Activated T-cell treated with anti-CD3 and anti-CD28 coated beads for 4 hours (primary cell): ENCODE data around the gene CAMK1D.

Experiments
- DNase-seq: peaks from one replicate; pipeline ENCODE4 v3.0.0-alpha.2; 2020

CAMK1D gene

DNA sequence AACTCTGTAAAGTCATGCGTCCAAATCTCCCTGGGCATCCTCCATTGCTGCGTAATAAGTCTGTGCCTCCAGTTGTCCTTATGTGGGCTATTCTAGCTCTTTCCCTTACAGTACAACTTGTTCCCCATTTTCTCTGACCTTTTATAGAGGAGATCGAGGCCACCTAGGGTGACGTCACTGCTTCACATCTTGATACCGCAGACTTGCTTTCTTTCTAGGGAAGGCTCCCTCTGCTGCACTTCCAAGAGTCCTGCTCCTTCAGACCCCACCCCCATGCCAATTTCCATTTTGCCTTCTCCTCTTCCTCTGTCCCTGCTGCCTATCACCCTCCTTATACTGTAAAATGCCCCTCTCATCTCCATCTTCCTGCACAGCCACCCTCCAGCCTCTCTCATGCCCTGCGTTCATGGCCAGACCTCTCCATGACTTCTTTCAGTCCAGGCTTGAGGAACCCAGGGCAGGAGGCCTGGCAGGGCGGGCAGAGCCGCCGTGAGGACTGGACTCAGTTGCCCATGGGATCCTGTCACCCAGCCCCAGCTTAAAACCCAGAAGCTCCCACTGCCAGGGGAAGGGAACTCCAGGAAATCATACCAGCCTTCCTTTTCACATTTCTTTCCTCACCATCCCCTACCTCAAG is 57.5 kb downstream of the CAMK1D start:
- DNase-seq = no peak

DNA sequence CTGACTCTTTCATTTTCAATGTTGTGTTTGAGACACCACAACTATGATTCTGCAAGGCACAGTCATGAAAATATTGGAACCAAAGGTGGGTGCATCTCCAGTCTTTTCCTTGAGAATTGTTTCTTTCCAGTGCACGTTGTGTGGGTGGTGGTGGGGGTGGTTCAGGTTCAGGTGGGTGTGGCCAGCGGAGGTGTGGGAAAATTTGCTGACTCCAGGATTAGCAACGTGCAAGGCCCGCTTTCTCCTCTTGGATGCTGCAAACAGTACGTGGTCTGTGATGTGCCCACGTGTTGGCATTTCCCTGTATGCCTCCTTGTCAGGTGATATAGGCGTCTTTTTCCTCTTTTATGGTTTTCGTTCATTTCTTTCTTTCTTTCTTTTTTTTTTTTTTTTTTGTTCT is 59.1 kb downstream of the CAMK1D start:
- no peak for DNase-seq

DNA sequence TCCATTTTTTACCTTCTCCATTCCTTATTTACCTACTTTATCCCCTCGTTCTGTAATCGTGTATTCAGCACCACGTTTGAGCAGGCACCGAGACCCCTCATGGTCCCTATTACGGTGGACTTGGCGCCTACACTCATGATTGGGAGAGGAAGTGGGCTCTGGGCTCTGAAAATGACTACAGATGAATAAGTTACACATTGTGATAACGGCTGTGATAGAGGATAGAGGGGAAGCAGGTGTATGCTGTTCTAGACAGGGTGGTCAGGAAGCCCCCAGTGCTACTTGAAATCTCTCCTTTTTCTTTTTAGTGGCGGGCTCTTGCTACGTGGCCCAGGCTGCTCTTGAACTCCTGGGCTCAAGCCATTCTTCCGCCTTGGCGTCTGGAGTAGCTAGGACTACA is 59.8 kb downstream of the CAMK1D start:
- DNase-seq = no peak

DNA sequence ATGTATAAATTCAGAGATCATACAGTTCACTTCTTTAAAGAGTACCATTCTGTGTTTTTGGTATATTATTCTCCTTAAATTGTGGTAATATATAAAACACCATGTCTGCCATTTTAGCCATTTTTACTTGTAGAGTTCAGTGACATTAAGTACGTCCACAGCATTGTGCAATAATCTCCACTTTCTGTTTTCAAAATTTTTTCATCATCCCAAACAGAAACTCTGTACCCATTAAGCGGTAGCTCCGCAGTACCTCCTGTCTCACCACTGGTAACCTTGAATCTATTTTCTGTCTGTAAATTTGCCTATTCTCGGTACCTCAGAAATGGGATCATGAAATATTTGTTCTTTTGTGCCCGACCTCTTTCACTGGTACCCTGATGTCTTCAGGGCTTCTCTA is 60.3 kb downstream of the CAMK1D start:
- no peak for DNase-seq

DNA sequence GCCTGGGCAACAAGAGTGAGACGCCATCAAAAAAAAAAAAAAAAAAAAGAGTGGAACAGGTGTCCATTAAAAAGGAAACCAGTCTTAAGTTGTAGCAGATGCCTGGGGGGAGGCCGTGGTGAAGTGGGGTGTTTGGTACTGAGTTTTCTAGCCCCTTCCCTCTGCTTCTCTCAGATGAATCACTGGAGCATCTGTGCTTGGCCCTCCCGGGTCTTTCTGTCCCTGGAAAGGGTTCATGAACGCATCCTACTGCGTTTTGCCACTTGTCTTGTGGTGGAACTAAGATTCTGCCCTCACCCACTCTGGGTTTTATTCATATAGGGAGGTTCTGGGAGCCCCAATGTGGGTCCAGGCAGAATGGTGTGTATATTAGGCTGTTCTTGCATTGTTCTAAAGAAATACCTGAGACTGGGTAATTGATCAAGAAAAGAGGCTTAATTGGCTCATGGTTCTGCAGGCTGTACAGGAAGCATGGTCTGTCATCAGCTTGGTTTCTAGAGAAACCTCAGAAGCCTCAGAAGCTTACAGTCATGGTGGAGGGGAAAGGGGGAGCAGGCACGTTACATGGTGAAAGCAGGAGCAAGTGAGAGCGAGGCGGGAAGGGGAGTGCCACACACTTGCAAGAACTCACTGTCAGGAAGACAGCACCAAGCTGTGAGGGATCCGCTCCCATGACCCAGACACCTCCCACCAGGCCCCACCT is 63.5 kb downstream of the CAMK1D start:
- DNase-seq = no peak

DNA sequence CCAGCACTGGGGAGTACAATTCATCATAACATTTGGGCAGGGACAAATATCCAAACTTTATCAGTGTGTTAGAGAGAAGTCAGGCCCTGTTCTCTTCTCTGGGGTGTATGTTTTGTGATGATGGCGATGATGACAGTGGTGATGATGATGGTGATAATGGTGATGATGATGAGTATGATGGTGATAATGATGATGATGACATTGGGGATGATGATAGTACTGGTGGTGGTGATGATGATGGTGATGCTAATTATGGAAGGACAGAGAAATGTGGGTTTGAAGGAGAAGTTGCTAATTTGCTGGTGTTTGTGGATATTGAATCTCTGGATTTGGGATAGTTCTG is 64.0 kb downstream of the CAMK1D start:
- DNase-seq = no peak

DNA sequence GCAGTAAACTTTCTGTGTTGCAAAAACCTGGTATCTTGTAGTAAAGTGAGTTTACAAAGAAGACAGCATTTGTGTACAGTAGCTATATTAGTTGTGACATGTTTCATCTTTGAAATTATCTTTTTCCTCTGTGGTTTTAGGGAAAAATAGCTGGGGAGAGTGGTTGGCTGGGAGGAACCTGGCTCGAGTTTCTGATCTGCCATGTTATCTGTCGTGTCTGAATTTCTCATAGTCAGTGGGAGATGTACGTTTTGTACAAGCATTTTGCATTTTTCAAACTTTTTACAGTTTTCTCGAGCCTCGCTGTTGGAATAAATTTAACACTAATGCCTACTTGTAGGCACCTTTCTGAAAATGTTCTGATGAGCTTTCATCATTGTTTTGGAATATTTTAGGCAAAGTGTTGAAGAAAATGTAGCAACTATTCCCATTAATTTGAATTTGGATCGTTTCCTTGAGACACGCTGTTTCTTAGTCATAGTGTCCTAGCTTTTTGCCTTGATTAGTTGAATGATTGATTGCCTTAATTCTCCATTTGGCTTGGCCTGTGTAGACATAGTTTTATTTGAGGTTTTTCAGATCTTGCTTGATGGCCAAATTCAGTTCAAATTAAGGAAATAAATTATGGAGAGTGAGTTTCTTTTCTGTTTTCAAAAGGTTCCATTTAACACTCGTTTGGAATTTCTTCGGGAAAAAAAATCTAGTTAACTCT is 65.1 kb downstream of the CAMK1D start:
- DNase-seq = no peak

DNA sequence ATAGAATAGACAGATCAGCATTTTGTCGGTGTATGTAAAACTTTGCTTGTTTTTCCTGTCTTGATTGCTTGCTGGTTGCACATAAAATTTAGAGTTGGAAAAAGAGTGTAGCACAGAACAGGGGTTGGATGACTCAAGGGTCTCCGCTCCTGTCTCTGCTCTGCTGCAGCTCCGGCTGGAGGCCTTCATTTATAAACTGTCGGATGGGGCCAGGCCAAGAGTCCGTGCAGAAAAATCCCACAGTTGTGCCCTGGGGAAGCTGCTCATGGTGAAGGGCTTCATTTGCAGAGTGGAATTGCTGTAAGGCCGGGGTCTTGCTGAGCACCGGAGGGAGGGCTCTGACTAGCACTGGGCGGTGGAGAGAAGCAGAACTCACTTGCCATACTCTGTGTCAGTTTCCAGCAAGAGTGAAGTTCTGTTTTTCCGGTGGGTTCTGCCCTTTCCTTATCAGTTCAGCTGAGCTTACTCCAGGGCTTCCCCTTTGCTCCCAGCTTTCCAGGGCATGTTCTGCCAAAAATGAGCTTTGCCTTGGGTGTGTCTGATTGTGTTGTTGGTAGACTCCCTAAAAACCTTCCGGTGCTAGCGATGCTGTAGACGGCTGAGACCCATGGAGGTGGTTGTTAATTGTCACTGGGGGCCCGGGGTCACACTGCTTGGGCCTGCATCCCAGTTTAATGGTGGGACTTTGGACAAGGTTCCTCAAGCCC is 67.2 kb downstream of the CAMK1D start:
- no peak for DNase-seq

DNA sequence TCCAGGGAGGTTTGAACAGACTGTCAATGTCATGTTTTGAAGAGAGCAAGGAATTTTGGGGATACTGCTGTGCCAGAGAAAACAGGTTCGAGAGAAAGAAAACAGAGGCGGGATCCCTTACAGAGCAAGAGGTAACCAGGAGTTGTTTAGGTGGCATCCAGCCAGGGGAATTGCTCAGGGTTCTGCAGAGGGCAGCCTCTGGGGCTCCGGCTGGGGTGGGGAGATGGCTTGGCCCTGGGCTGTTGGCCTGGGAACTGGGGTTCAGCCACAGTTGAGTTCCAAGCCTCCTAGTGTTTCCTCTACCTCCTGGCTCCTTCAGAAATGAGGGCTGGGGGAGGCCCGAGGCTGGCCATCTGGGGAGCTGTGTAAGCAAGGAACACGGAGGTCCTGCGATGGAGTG is 68.0 kb downstream of the CAMK1D start:
- no peak for DNase-seq

DNA sequence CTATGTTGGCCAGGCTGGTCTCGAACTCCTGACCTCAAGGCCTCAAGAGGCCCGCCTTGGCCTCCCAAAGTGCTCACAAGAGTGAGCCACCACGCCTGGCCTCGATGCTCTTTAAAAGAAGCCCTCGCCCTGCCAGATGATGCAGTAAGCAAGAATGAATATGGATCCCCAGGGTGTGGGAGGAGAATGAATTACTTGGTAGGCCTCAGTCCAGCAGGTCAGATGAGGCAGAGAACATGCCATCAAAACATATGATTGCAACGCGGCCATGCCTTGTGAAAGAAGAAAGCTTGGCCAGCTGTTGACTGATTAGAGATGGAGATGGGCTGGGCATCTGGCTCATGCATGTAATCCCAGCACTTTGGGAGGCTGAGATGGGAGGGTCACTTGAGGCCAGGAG is 68.7 kb downstream of the CAMK1D start:
- DNase-seq = no peak

DNA sequence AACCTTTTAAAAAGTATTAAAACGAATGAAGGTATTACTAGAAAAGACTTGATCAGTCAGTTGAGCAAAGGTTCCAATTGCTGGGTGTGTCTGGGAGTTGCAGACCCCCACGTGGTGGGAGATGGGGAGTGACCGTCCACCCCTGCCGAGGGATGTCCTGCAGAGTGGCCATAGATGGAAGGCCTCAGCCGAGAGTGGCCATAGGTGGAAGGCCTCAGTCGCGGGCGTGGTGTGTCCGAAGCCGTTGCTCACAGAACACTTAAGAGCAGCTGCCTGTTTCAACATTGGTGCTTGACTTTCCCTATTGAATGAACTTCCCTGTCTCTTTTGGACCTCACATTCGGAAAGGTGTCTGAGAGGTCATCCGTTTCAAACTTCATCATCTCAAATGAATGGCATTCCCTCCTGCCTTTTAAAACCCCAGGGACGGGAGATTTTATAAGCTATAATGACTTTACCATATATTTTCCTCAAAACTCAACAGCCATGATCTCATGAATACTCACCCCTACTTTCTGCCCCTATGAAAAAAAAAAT is 69.4 kb downstream of the CAMK1D start:
- no peak for DNase-seq

DNA sequence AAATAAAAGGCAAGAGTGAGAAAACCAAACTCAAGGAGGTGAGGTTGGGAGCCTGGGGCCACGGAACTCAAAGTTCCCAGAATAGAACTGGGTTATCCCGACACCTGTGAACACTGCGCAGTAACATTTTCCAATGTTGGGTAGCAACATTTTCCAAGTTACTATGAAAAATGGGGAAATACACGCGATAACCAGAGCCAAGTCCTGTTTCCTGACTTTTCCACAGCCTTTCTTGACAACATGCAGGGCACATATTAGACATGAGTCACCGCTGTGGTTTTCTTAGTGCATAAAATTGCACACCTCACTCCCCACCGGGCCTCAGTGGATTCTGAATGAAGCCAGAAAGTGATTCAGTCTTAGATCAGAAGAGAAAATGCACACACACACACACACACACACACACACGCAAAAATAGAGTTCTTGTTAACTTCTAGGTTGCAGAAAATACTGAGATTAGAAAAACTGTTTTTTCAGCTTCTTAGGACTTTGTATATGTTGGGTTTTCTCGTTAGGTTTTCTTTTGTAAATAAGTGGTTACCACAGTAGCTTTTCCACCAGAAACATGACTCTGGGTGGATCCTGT is 70.0 kb downstream of the CAMK1D start:
- peak; percentile 40 for DNase-seq

DNA sequence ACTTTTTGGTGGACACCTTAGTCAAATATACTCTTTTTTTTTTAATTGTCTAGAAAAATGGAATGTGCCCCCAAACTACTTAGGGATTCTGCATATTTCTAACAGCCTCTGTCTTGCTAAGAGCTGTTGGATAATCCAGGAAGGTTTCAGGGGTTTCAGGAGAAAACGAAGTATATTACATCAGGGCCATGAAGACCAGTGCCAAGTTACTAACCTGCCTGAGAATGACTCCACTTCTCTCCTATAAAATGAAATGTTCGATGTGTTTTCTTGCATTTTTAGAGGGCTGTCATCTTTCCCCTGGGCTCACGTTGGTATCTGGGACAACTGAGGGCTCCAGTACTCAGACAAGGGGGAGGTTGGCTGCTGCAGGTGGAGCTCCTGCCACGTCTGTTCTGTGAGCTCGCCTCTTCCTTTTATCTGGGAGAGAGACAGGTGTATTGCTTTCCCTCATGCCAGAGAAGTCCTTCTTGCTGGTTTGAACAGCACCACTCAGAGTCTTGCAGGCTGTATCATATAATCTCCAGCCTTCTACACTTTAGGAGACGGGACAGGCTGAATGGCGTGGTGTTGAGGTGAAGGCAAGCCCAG is 71.3 kb downstream of the CAMK1D start:
- DNase-seq = no peak

DNA sequence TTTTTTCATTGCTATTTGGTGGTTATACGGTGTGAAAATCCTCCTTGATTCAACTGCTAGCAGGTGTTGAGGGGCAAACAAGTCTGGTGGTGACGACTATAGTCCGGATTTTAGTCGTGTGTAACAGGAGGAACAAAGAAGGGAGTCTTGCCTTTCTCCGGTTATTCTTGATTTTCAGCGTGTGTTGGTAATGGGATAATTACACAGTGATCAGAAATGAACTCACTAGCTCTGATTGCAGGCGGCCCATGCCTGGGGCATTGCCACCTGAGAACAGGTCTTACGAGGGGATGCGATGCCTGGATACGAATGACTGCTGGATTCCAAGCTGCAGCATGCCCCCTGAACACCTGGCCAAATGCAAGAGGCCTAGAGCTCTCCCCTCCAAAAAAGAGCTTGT is 72.8 kb downstream of the CAMK1D start:
- DNase-seq = no peak

DNA sequence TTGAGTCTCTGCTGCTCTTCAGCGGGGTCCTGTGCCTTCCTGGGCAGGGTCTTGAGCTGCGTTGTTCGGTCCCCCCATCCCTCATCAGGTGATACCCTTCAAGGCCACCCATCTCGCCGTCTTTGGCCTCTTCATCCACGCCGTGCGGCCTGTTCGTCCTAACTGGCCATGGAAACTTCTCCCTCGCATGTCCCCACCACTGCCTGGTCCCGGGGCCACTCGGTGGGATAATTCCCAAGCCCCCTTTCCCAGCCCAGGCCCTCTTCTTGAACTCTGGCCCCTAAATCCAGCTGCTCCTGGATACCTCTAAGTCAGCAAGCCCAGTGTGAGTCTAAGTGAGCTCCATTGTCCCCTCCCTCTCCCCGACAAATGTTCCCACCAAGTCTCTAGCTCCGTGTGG is 74.5 kb downstream of the CAMK1D start:
- no peak for DNase-seq

DNA sequence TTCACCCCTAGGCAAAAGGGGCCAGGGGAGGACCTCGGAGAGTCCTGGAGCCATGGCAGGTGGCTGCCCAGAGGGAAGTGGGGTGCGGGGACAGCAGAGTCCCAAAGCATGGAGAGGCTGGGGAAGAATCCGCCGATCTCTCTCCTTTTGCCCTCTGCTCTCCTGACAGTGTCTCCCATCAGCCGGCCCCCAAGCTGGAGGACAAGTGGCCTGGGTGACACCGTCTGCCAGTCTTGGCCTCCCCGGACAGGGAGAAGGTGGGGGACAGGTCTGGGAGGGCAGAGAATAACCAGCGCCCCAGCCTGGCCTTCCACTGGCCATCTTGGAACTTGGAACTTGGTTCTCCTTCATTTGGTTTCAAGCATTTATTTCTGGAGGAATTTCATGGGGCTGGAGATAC is 77.9 kb downstream of the CAMK1D start:
- no peak for DNase-seq

DNA sequence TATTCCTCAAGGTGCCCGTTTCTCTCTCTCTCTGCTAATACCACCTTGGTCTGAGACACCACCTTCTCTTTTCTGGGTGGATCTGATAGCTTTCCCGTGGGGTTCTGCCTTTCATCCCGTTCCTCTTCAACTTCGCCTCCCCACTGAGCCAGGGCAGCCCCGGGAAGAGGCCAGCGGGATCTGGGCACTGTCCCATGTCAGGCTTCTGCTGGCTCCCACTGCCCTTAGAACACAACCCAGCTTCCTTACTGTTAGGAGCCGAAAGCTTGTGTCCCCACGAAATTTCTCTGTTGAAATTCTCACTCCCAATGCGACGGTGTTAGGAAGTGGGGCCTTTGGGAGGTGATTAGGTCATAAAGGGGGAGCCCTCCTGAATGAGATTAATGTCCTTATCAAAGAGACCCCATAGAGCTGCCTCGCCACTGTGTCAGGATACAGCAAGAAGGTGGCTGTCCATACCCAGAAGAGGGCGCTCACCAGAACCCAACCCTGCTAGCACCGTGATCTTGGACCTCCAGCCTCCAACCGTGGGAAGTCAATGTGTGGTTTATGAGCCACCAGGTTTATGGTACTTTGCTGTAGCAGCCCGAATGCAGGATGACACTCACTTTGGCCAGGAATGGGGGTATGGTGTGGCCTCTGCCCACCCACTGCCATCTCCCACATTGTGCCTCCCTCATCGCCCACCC is 79.2 kb downstream of the CAMK1D start:
- no peak for DNase-seq

DNA sequence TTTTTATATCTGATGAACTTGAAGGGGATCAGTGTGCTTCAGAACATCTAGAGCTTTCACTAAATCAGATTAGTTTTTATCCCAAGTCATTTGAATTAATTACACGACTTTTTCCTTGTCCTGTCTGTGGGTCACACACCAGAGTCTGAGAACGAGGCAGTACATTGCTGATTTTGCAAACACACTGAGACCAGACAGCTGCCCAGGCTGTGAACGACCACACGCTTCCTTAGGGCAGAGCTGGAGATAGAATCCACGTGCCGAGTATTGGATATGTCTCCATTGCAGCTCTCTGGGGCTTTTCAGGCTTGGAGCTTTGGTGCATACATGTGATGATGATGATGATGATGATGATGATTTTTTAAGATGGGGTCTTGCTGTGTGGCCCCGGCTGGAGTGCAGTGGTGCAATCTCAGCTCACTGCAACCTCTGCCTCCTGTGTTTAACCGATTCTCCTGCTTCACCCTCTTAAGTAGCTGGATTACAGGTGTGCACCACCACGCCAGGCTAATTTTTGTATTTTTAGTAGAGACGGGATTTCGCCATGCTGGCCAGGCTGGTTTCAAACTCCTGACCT is 81.1 kb downstream of the CAMK1D start:
- no peak for DNase-seq

DNA sequence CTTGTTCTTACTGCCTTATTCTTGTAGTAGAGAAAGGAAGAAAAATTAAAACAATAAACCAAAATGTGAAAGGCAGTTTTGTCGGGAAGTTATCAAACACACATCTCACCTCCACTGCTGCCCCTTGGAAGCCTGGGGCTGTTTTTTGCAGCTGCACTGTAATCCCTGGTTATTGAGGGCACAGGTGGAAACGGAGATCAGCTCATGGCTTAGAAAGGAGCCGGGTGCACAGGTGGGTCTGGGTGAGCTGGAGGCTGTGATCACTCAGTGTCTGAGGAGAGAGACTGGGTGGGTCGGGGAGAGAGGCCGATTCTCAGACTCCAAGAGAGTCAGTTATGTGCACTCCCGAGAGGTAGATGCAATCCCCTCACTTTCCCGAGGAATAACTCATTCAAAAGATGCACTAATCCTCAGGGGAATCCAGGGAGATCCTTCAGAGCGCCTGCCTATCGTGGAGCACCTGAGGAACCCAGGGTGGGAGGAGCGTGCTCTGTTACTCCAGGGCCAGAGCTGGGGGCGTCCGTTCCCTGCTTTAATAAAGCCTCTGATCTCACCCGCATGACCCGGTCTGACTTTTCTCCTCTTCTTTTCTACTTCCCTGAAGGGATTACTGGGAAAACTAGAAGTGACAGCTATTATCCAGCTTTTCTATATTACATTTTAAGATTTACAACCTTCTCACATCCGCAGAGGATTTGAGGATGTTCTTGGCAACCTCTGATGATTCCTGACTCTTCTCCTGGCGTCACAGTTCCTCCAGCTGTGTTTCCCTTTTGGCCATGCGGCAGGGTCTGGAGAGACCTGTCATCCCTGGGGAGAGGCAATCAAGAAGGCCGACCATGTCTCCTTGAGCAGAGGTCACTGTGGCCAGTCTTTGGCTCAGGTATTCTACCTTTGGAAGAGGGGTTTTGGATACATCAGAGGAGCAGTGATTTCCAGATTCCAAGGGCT is 82.1 kb downstream of the CAMK1D start:
- no peak for DNase-seq

DNA sequence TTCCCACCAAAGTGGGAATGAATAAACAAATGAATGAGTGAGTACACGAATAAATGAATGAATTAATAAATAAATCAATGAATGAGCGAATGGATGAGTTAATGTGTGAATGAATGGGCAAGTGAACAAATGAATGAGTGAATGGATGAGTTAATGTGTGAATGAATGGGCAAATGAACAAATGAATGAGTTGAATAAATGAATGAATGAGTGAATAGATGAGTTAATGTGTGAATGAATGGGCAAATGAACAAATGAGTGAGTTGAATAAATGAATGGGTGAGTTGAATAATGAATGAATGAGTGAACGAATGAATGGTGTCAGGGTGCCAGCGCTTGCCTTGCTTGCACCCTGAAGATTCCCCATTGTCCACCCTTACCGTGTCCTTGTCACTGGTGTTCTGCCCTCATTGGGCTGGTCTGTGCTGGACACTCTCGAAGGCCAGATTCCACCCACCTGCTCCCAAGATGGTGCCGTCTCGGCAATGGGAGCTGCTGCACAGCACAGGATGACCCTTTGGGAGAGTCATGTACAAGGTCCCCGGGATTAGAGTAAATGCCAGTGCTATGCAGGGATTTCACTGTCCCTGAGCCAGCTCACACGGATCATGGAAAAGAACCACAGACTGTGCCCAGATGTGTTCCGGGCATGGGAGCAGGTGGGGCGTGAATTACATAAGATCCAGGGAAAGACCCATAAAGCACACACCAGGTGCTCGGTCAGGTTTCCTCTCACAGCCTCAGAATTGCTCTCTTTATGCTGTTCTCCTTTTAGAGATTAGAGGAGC is 83.2 kb downstream of the CAMK1D start:
- DNase-seq = no peak
